HG03442 (cell line): ENCODE data around the gene PRKD3.
"Not testable (repeated sequence)": the region's sequence is repeated elsewhere in the genome, so short reads cannot be mapped to it uniquely, and the experiment has no call there.

Experiments
- ATAC-seq: cut with Tn5 transposase; IDR thresholded peaks from one replicate; pipeline ENCODE4 v1.9.1; 2021; ENCODE audit warnings: mild to moderate bottlenecking, moderate library complexity; ENCODE audit not compliant: unreplicated experiment

PRKD3 gene

DNA sequence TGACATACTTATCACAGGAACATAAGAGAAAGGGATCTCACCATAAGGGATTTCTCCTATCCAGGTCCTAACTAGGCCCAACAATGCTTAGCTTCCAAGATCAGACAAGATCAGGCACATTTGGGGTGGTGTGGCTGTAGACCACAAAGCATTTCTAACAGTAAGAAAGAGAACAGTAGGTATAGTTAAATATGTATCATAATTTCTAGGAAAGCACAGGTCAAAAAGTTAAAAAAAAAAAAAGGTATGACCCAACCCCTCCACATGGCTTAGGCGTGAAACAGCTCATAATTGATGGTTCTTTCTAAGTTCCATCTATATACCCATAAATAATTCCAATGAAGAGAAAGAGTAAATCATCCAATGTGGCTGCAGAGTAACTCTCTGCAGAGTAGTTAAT lies 6.9 kb downstream of the PRKD3 start:
- ATAC-seq, result no peak

DNA sequence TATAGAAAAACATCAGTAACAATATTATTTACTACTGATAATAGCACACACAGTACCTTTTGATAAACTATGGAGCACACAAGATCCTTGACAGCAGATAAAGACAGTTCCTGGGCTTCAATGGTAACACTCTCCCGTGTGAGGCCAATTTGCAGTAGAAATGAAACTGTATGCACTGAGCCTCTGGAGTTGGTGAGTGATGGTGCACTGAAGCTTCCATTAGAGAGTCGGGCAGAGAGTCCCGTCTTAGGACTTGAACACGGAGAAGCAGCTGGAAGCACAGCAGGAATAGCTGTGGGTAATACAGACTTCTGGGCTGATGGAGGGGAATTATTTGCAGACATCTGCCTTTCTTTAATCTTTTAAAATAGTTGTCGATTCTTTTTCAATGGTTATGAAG lies 8.5 kb downstream of the PRKD3 start:
- ATAC-seq, result no peak

DNA sequence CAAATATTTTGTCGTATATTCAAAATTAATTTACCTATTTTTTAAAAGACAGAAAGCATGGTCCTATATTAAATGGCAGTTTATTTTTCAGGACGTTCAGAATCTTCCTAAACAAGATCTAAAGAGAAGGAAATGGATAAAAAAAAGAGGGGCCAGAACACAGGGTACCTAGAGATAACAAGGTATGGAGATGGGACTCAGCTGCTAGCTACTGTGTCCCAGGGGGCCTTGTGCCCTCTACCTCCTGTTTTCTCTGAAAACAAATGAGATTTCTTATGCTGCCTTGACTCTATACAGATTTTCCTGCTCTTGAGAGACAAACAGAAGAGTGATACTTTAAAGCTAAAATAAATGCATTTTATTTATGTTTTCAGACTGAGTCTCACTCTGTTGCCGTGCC lies 9.3 kb downstream of the PRKD3 start:
- ATAC-seq, result no peak

DNA sequence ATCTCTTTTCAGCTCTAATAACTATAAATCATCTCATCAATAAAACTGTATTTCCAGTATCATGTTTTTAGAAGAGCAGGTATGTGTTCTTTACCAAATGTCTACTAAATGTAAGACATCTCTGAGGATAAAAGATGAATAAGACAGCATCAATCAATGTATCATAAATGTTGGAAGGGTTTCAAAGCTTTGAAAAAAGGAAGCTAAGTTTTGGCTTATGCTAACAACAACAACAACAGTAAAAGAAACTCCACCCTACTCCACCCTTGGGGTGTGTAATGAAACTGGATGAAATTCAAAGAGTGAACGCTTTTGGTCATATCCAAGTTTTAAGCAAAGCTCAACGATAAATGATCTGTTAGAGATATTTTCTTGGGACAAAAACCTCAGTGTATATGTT lies 17.1 kb downstream of the PRKD3 start:
- no peak for ATAC-seq

DNA sequence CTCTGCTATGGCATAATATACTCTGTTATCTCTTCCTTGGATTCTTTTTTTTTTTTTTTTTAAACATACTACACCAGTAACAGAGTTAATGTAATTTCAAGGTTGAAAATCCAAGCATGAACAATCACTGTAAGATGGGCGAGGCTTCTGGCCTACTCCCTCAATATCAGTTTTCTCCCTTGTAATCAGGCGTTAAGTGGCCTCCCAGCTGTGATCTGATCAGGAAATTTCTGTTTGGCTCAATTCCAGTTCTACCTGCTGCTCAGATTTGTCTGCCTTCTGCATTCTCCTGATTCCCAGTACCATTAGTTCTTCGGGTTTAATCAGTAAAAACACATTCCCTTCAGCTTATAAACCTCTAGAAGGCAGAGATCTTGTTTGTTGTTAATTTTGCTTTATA lies 18.6 kb downstream of the PRKD3 start:
- ATAC-seq, result no peak

DNA sequence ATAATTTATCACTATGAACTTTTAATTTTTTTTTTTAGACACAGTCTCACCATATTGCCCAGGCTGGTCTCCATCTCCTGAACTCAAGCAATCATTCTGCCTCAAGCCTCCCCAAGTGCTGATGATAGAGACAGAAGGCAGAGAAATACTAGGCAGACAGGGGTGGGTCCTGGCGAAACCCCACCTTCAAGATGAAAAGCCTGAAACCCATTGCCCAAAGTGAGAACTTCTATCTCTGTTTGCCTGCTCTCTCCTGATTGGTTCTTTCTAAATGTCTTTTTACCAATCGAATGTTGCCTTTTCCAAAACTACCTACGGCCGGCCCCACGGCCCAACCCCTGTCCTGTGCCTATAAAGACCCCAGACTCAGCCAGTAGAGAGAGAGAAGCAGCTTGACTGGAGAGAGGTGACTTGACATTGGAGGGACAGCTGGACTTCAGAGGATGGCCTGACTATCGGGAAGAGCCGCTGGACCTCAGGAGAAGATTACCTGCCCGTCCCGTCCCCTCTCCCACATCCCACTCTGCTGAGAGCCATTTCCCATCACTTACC lies 21.9 kb downstream of the PRKD3 start:
- no peak for ATAC-seq

DNA sequence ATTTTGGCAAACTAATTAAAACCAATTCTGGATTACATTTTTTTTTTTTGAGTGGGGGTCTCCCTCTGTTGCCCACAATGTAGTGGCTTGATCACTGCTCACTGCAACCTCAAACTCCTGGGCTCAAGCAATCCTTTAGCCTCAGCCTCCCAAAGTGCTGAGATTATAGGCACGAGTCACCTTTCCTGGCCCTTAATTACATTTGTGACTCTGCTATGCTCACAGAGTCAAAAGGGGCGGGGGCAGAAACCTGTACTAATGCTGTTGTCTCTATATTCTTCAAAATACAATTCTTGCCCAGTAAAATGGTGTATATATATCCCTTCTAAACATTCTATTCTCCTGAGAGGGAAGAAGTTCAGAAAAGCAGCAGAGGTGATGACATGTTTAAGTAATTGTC lies 23.2 kb downstream of the PRKD3 start:
- no peak for ATAC-seq

DNA sequence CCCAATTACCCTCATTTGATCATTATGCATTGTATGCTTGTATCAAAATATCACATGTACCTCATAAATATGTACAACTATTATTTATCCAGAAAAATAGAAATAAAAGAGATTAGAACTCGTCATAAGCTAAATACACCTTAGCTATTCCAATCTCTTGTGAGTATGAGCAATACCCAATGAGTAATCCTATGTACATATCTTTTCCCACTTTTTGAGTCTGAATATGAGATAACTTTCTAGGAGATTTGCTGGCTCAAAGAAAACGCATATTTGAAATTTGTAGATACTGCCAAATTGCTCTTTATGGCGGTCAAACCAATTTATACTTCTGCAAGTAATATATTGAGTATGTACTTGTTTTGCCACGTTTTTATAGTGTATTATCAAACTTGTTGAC lies 24.1 kb downstream of the PRKD3 start:
- ATAC-seq, result no peak

DNA sequence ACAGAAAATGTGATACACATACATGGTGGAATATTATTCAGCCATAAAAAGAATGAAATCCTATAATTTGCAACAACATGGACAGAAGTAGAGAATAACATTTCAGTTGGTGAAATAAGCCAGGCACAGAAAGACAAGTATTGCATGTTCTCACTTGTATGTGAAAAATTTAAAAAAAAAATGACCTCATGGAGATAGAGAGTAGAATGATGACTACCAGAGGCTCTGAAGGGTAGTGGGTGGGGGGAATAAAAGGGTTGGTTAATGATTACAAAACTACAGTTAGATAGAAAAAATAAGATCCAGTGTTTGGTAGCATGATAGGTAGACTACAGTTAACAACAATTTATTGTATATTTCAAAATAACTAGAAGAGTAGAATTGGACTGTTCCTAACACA lies 24.5 kb downstream of the PRKD3 start:
- ATAC-seq, result no peak

DNA sequence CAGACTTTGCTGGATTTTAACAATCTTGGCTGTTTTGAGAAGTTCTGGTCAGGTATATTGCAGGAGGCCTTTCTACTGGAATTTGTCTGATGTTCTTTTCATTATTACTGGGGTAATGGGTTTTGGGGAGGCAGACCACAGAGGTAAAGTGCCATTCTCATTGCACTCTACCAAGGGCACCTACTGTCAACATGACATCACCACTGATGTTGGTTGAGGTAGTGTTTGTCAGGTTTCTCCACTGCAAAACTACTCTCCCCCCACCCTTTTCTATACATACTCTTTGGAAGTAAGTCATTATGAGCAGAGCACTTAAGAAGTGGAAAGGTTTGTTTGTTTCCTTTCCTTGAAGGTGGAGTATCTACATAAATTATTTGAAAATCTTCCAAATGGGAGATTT lies 27.0 kb downstream of the PRKD3 start:
- ATAC-seq, result no peak

DNA sequence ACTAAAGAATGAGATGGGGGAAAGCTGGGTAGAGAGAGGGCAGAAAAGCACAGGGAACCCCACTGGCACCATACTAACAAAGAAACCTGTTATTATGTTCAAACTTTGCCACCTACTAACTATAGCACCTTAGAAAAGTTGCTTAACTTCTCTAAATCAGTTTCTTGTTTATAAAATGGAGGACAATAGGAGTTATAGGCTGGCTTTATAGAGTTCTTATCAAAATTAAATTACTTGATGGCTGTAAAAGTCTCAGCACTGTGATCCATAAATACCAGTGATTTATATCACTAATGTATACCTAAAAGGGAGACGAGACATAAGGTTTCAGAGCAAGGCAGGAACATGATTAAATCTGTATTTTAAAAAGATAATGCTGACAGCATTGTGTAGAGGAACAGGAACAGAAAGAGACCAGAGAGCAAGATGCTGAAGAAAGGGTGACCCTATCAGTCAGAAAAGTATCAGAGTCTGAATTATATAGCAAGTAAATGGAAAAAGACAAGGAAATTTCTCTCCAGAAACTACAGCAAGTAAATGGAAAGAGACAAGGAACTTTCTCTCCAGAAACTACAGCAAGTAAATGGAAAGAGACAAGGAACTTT lies 29.1 kb downstream of the PRKD3 start:
- no peak for ATAC-seq

DNA sequence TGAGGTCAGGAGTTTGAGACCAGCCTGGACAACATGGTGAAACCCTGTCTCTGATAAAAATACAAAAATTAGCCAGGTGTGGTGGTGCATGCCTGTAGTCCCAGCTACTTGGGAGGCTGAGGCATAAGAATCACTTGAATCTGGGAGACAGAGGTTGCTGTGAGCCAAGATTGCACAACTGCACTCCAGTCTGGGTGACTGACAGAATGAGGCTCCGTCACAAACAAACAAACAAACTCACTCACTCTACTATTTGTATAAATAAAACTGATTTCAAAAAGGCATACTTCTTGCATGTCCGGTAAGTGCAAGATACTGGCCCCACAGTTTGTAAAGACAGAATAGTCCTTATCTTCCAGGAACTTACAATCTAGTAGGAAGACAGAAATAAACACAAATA lies 29.8 kb downstream of the PRKD3 start:
- not testable (repeated sequence) for ATAC-seq

DNA sequence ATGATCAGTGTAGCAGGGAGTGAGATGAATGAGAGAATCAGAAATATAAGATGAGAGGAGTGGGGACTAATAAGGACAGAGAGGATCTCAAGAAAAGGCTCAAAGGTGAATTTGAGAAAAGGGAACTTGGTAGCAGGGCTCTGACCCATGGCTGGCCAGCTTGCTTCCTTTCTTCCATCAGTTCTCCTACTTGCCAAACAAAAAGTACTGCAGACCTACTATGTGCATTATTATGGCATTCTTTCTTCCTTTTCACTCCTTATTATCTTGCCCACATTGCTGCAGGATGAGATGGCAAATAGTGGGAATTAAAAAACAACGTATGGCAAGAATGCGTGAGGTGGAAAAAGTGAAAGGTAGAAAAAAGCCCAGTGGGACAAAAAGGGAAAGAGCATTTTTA lies 33.0 kb downstream of the PRKD3 start:
- ATAC-seq, result no peak

DNA sequence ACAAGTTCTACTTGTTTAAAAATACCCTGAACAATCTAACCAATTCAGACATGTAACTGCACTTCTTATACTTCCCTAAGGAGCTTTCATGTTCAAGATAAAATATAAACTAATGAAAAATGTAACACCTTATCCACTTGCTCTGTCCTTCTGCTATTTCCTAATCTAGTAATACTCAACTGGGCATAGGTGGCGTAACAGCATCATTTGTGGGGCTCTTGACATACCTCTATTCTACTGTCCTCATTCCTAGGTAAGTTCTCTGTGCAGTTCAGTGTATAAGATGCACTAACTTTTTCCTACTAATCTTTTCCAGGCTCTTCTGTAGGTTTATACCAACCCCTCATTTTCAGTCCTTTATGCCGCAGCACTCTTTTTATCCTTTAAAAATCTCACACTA lies 36.7 kb downstream of the PRKD3 start:
- ATAC-seq, result no peak

DNA sequence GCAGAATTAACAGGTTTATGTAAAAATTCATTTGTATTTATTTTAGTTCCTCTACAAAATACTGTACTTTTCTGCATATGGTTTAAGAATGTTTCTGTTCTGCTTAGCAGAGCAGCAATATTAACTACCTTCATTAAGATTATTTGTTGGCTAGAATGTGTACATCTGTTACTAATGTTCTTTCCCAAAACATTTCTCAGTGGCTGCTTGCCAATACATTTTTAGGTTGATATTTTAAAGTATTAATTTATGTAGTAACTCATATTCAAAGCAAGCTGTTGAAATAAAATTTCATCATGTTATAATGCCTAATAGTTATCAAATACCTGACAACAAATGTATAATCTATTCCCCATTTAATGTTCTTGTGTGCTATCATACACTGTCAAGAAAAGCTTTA lies 40.3 kb downstream of the PRKD3 start:
- ATAC-seq, result no peak

DNA sequence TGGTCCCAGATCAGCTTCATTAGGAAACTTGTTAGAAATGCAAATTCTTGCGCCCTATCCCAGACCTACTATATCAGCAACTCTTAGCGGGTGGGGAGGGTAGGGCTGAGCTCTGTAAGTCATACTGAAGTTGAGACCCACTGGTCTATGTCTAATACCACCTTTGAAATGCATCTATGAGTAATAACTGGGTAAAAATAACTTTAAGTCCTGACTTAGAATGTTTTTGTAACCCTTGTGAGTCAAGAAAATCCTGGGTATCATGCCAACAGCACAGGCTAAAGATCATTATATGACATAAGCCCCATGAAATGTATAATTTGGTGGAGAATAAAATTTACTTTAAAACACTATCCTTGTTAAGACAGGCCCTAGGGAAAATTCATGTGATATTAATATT lies 41.4 kb downstream of the PRKD3 start:
- no peak for ATAC-seq

DNA sequence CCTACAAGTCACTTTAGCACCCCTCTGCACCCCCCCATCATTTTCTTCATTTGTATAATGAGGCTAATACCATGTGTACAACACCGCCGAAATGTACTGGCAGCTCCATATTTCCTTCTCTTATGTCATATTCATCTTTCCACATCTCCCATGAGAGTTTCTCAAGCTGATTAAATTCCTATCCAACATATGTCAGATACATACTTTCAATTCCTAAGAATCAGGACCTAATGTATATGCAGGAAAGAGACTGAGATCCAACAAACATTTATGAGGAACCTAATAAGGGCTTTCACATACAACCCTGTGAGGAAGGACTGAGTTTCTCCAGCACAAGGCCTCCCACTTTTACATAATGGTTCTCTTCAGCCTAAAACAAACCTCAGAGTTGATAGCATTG lies 41.9 kb downstream of the PRKD3 start:
- no peak for ATAC-seq

DNA sequence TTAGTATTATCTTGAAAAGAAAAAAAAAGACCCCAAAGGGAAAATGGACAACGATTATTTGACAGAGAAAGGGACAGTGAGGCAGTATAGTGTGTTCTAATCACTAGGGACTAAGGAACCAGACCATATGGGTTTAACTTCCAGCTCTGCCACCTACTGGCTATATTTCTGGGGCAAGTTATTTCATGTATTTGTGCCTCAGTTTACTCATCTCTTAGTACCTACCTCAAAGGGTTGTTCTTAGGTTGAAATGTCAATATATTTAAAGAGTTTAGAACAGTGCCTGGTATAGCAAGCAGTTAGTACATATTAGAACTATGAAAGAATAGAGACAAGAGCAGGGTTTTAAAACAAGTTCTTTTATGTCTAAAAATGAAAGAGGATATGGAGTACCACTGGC lies 42.7 kb downstream of the PRKD3 start:
- ATAC-seq, result no peak

DNA sequence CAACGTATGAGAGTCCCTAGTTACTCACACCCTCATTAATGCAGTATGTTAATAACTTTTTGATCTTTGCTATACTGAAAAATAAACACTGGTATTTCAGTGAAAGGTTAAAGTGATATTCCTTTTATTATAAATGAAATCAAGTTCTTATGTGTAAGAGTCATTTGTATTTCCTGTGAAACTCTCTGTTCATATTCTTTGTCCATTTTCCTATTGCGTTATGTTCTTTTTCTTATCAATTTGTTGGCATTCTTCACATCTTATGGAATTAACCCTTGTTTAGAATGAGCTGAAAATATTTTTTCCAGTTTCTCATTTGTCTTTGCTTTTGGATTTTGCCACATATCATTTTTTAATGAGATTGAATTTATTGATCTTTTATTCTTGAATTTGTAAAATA lies 48.3 kb downstream of the PRKD3 start:
- no peak for ATAC-seq
